Stimulated activated CD4-positive, alpha-beta T cell treated with anti-CD3 and anti-CD28 coated beads, Interleukin-4, amount 100 ng/mL, for 1 hour (primary cell): ENCODE results near the gene SYNGR4.
A peak's percentile ranks its signal among the peaks of the same experiment; 100 is the strongest.

ENCODE experiments used
- DNase-seq: peaks from one replicate; pipeline ENCODE4 v3.0.0-alpha.2; 2020

SYNGR4 gene

GRCh38 chr19:48397263-48398101, 33.3 kb downstream of the SYNGR4 start:
- DNase-seq = no peak

GRCh38 chr19:48398102-48398374, 33.9 kb downstream of the SYNGR4 start:
- no peak for DNase-seq

DNA sequence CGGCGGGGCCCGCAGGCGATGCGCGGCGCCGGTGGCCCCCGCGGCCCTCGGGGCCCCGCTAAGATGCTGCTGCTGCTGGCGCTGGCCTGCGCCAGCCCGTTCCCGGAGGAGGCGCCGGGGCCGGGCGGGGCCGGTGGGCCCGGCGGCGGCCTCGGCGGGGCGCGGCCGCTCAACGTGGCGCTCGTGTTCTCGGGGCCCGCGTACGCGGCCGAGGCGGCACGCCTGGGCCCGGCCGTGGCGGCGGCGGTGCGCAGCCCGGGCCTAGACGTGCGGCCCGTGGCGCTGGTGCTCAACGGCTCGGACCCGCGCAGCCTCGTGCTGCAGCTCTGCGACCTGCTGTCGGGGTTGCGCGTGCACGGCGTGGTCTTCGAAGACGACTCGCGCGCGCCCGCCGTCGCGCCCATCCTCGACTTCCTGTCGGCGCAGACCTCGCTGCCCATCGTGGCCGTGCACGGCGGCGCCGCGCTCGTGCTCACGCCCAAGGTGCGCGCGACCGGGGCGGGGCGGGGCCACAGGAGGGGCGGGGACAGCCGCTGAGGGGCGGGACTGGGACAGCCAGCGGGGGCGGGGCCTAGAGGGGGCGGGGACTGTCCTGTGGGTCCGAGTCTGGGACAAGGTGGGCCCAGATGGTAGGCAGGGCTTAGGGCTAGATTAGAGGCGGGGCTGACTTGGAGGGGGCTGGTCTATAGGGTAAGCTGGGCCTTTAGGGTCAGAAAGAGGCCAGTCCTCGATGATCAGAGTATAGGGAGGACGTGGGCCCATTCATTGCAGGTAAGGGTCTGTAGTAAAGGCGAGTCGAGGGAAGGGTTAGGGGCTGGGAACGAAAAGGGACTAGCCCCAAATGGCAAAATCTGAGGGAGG, 34.4 kb downstream of the SYNGR4 start:
- peak; percentile 84 for DNase-seq

DNA sequence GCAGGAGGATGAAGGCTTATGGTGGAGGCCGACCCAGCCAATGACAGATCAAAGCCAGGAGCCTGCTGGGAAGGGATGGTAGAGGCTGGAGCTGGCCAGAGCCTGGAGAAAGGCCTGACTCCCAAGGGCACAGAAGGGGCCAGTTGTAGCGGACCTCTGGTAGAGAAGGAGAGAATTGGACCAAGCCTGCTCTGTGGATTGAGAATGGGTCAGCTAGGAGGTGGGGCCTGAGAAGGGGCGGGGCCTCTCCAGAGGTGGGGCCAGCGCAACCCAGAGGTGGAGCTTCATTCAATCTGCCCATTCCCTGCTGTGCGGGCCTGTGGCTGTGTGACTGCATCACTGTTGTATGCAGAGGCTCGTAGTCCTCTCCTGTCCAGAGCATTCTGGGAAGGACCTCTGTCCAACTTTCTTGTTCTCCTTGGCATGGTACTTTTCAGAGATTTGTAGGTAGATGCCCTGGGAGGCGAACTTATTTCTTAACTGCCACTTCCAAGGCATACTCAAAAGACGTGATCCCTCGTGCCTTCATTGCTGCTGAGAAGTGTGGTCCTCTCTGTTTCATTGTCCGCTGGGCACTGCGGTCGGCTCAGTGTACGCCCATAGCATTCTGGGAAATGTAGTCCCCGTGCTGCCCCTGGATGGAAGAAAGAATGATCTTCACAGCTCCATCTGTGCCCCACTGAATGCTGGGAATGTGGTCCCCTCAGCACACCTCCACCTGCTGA, 36.0 kb downstream of the SYNGR4 start:
- no peak for DNase-seq

DNA sequence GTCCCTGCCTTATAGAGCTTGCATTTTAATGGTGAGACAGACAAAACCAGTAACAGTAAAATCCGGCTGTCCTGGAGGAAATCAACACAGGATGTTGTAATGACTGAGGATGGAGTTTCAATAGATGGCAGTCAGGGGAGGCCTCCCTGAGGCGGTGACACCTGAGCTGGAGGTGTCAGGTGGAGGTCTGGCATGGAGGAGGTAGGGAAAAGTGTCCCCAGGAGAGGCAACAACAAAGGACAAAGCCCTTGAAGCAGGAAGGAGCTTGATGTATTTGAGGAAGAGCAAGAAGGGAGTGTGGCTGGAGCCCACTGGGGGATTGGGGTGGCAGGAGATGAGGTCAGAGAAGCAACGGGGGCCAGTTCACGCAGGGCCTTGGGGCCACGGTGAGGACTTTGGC, 37.1 kb downstream of the SYNGR4 start:
- DNase-seq = no peak

- peak; percentile 38 for DNase-seq
Measured at GRCh38 chr19:48403606-48404005, 39.4 kb downstream of the SYNGR4 start.

- no peak for DNase-seq
Measured at GRCh38 chr19:48405010-48405659, 41.0 kb downstream of the SYNGR4 start.

DNA sequence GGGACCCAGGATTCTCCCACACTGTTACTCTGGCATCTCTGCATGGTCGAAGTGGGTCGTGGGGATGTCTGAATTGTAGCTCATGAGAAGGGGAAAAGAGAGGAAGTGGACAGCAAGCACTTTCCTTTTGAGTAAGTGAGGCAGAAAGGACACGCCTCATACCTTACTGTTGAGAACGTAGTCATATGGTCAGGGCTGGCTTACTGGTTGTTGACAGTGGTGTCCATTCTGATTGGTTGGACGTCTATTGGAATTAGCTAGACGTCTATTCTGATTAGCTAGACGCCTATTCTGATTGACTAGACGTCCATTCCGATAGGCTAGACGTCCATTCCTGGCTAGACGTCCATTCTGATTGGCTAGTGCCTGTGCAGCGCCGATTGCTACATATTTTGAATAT, 41.7 kb downstream of the SYNGR4 start:
- DNase-seq = no peak

- DNase-seq = no peak
Measured at GRCh38 chr19:48413879-48414587, 49.9 kb downstream of the SYNGR4 start.

DNA sequence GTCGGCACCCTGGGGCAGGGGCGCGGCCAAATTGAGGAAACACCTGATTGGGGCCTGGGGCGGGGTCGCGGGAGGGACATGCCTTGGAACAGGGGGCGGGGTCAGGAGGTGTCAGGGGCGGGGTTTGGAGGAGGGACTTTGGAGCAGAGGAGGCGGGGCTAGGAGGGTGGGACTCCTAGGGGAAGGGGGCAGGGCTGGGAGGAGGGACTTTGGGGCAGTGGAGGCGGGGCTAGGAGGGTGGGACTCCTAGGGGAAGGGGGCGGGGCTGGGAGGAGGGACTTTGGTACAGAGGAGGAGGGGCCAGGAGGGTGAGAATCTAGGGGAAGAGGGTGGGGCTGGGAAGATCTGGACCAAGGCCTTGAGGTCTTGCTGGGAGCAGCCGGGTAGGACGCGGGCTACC, 51.2 kb downstream of the SYNGR4 start:
- peak; percentile 67 for DNase-seq

DNA sequence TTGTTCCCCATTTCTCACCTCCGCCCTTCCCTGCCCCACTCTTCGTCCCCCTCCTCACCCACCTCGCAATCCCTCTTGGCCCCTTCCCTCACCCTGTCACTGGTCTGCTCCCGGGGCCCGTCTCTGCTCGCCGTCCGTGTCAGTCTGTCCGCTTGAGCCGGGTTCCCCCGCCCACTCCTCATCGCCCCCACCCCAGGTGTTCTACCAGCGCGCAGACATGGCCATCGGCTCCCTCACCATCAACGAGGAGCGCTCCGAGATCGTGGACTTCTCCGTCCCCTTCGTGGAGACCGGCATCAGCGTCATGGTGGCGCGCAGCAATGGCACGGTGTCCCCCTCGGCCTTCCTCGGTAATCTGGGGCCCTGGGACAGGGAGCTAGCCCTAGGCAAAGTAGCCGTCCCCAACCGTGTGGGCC, 51.6 kb downstream of the SYNGR4 start:
- DNase-seq = no peak

DNA sequence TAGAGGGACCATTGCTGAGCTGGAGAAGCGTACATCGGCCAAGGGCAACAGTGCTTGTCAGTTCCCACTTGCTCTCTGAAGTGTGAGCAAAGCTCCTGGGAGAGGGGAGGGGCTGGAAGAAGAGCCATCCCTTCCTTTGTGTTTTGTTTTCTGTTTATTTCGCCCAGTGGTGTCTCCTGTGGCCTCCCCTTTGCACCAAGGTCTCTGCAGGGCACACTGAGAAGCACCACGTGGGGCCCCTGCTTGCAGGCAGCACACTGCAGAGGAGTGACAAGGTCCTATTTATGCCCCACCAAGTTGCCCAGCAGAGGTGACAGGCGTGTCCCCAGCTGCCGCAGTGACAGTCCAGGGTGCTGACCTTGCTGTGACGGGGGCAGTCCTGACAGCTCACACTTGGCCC, 53.3 kb downstream of the SYNGR4 start:
- no peak for DNase-seq

DNA sequence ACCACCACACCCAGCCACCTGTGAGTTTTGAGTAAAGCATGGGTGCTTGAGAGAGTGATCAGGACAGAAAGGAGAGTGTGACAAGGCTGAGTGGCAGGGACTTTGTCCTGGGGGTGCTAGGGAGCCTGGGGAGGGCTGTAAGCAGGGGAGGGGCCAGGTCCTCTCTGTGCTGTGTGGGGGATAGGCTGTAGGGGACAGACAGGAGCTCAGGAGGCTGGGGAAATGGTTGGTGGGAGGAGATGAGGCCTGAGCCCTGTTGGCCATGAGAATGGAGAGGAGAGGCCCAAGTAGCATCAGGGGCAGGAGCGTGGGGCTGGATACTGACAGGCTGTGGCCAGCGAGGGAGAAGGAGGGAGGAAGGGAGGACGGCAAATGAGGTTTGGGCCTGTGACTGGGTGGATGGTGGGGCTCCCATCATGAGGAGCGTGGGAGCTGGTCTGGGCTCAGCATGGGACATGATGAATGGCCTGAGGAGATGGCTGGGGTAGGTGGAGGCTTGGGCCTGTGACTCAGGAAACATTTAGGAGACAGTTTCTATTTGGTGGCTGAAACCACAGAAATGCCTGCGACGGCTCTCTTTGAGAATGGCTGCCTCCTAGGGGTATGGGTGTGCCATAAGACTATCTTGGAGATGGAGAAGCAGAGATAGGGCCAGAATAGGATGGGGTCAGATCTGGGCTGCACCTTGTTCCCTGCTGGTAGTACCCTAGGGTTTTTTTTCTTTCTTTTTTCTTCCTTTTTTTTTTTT, 54.3 kb downstream of the SYNGR4 start:
- no peak for DNase-seq

GRCh38 chr19:48419158-48419920, 55.2 kb downstream of the SYNGR4 start:
- peak; percentile 65 for DNase-seq

DNA sequence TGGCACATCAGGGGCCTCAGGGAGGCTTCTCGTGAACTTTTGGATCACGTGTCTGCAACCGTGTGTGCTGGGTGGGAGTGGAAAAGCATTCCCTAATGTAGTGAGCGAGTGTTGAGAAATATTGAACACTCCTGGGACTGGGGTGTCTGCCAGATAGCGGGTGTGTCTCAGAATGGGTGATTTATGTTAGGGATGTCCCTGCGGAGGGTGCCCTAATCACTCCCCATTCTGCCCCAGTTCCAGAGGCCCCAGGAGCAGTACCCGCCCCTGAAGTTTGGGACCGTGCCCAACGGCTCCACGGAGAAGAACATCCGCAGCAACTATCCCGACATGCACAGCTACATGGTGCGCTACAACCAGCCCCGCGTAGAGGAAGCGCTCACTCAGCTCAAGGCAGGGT, 57.4 kb downstream of the SYNGR4 start:
- no peak for DNase-seq

DNA sequence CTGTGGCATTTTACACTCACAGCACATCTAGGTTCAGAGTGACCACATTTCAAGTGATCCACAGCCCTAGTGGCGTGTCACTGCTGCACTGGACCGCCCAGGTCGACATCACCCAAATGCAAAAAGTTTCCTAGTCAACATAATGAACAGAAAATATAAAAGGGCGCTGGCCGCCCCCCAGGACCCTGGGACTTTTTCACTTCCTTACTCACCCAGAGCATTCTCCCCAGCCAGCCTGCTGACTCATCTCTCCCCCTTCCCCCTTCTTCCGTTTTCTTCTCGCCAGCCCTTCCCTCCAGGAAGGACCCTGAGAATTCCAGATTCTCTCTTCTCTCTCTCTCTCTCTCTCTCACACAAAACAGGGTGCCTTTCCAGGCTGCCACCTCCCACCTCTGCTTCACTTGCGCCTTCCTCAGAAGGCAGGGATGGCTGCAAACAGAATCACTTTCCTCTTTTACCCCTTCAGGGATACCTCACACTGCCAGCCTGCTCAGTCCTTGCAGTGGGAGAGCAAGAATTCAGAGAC, 60.6 kb downstream of the SYNGR4 start:
- DNase-seq = no peak
